Brain microvascular endothelial cell (primary cell): ENCODE measurements around the gene MARCKS.

ENCODE experiments used
- DNase-seq: peaks from one replicate; pipeline ENCODE4 v3.0.0-alpha.2; 2020
- H3K27ac ChIP-seq: fragments of 250-450 bp; sonication (Bioruptor Pico); 2 replicates; pipeline ENCODE4 v1.5.1; 2020; ENCODE audit warnings: mild to moderate bottlenecking, moderate library complexity
- H3K27me3 ChIP-seq: fragments of 250-450 bp; sonication (Bioruptor Pico); replicated peaks from 2 replicates; pipeline ENCODE4 v1.5.1; 2020; ENCODE audit warnings: mild to moderate bottlenecking
- H3K36me3 ChIP-seq: fragments of 250-450 bp; sonication (Bioruptor Pico); replicated peaks from 2 replicates; pipeline ENCODE4 v1.5.1; 2020; ENCODE audit warnings: mild to moderate bottlenecking
- H3K4me3 ChIP-seq: 2 replicates; pipeline ENCODE4 v1.5.1; 2011; ENCODE audit warnings: low read depth, mild to moderate bottlenecking, control low read depth, low read length, moderate library complexity
- in situ Hi-C: cut with HindIII; loops from 2 replicates; pipeline ENCODE4 v1.10.0; 2017; ENCODE audit warnings: low sequenced_read_pairs, low pct_ligation_motif_present
- TF ChIP-seq, protein P1 (sequence below): IDR thresholded peaks from 2 replicates; pipeline ENCODE4 v1.5.1; 2011; ENCODE audit warnings: low read depth, mild to moderate bottlenecking, moderate library complexity, low read length, control low read depth, inconsistent platforms; ENCODE audit errors: missing control alignments

MARCKS gene

DNA sequence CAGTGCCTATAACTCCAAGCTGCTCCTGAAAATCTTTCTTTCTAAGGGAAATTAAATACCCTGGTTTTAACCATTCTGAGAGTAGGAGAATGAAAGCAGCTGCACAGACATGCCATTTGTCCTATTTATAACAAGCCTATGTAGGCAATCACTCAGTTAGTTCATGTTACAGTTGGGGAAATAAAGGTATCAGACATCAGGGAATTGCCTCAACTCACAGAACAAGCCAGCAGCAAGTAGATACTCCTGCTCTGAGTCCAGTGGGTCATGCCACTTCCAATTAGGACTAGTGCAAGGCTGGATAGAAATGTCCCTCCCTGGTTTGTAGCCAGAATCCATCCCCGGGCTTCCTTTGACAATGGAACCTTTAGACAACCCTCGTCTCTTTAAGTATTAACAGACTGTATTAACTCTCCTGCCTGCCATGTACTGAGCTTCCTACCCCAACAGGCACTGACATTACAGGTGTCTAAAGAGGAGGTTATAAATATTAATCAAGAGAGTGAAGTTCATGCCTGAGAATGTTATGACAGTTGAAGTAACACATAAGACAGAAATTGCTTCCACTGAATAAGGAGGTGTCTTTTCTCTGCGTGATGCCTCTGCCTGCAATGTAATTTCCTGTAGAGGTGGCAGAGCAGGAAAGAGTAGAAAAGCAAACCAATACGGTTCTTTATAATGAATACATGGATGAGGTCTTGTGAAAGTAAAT is 28.0 kb upstream of the MARCKS start:
- H3K4me3 ChIP-seq, result no peak overlapping the region
- no peaks in the 10 kb centered on the region for H3K36me3 ChIP-seq
- H3K27ac ChIP-seq, result no peak overlapping the region
- no peak for DNase-seq
- TF ChIP-seq, protein P1, sequence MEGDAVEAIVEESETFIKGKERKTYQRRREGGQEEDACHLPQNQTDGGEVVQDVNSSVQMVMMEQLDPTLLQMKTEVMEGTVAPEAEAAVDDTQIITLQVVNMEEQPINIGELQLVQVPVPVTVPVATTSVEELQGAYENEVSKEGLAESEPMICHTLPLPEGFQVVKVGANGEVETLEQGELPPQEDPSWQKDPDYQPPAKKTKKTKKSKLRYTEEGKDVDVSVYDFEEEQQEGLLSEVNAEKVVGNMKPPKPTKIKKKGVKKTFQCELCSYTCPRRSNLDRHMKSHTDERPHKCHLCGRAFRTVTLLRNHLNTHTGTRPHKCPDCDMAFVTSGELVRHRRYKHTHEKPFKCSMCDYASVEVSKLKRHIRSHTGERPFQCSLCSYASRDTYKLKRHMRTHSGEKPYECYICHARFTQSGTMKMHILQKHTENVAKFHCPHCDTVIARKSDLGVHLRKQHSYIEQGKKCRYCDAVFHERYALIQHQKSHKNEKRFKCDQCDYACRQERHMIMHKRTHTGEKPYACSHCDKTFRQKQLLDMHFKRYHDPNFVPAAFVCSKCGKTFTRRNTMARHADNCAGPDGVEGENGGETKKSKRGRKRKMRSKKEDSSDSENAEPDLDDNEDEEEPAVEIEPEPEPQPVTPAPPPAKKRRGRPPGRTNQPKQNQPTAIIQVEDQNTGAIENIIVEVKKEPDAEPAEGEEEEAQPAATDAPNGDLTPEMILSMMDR, result no peak
- in situ Hi-C loops, result no loop called here
- no peaks in the 10 kb centered on the region for H3K27me3 ChIP-seq

DNA sequence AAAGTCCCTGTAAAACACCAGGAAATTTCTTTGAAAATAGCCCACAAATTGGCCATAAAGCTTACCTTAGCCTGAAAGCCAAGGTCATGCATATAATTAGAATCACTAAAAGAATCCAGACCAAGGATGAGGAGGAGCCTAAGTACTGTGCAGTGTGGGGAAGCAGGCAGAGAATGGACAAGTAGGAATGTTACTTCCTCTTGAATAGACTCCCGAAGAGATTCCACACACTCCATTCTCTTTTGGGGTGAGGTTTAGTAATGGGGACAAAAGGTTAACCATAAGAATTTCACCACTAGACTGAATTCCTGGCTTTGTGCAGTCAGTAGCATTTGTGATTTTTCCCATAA is 27.5 kb upstream of the MARCKS start:
- in situ Hi-C loops, result no loop called here
- DNase-seq, result peak; percentile 33
- TF ChIP-seq, protein P1, result no peak
- Histone ChIP-seq H3K27me3 (no peaks in the 10 kb centered on the region), H3K4me3 (no peak overlapping the region), H3K27ac (no peak overlapping the region), H3K36me3 (no peaks in the 10 kb centered on the region)

DNA sequence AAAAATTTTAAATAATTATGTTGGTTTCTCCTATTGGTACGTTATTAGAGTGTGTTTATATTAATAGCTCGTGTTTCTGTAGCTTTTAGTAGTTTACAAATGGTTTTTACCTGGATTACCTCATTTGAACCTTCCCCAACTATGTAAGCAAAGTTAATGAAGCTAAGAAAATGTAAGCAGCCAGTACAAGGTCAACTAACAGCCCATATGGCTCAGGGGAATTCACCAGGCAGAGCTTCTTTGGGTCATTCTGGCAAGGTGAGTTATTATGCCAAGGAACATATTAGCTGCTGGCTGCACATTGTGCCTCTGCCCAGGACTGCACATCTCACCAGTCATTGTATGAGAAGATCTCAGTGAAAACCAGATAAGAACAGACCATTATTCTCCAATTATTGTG is 27.0 kb upstream of the MARCKS start:
- Histone ChIP-seq H3K36me3 (no peaks in the 10 kb centered on the region), H3K27ac (no peak overlapping the region), H3K4me3 (no peak overlapping the region), H3K27me3 (no peaks in the 10 kb centered on the region)
- DNase-seq, result no peak
- in situ Hi-C loops, result no loop called here
- TF ChIP-seq, protein P1, result no peak

DNA sequence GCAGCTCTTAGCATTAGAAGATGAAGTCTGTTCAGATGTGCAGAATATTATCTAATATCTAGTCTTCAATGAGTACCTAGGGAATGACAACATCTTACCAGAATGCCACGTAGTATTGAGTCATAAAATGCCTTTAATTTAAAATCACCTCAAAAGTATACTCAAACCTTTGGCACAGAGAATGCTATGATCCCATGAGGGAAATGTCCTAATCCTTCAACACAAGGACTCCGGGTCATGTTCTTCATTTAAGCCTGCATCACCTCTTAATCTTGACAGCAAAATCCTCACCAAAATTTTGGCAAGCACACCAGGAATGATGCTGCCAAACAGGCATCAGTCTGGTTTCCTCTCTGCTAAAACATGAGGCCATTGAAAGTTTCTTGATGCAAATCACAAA is 23.6 kb upstream of the MARCKS start:
- Histone ChIP-seq H3K27me3 (no peaks in the 10 kb centered on the region), H3K27ac (no peak overlapping the region), H3K4me3 (no peak overlapping the region), H3K36me3 (no peaks in the 10 kb centered on the region)
- in situ Hi-C loops, result no loop called here
- DNase-seq, result no peak
- TF ChIP-seq, protein P1, result no peak

DNA sequence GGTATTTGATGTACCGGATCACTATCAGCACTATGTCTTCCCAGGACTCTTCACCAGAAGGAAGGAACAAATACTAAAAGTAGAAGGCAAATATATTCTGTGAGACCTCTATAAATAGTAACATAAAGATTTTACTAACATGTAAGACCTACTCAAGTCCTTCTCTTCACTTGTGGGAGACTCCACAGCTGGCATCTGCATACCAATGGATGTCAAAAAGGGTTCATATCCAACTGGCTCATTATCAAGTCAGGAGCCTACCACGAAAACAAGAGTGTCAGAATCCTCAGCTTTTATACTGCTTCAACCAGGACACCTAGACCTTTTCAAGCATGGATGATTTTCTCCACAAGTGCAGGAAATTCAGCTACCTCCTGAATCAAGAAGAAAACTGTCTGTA is 20.0 kb upstream of the MARCKS start:
- Histone ChIP-seq H3K27me3 (no peaks in the 10 kb centered on the region), H3K4me3 (no peak overlapping the region), H3K27ac (no peak overlapping the region), H3K36me3 (no peaks in the 10 kb centered on the region)
- in situ Hi-C loops, result no loop called here
- no peak for DNase-seq
- TF ChIP-seq, protein P1, result no peak

DNA sequence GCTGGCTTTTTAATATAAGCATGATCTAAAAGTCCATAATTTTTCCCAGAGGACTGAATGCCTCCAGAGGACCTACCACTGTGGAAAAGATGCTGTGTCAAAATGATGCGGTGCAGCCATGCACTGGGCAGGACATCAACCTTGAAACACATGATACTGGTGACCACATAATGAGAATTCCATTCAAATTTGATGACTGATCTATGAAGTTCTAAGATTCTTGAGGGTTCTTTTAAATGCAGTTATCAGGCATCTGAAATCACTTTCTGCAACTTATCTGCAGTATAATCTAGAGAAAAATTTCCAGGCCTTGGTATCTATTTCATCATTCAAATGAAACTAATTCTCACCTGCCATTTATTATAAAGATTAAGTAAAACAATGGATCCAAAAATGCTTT is 15.0 kb upstream of the MARCKS start:
- in situ Hi-C loops, result no loop called here
- Histone ChIP-seq H3K36me3 (no peaks in the 10 kb centered on the region), H3K27ac (no peak overlapping the region), H3K27me3 (no peaks in the 10 kb centered on the region), H3K4me3 (no peak overlapping the region)
- DNase-seq, result no peak
- TF ChIP-seq, protein P1, result no peak
